A549 (cell line): ENCODE data around the gene MYADM. TPM values are rescaled to one million over a fixed set of nuclear protein-coding genes. Genes with fewer than 3 reads are reported as not detected.

Experiments
- ATAC-seq, 2 experiments: fragments of 200-7000 bp in 1 of 2; fragments of >200 bp in 1 of 2; cut with Nextera tagmentation in 1 of 2; cut with Tn5 transposase in 1 of 2; 3 replicates each; pipeline versions ENCODE4 v1.8.0 to v1.9.1; 2018 to 2020; ENCODE audit warnings: mild to moderate bottlenecking in 1 of 2, moderate library complexity in 1 of 2
- CTCF ChIA-PET: fragments of 300-600 bp; sonication (Branson Sonifier 250); formaldehyde crosslinking; extraction: SDS; loops from one replicate; lab custom pipeline; 2021; ENCODE audit warnings: antibody characterized with exemption, inconsistent platforms; lab: Yijun Ruan, JAX
- POLR2A ChIA-PET: fragments of 350-600 bp; formaldehyde crosslinking; extraction: SDS; loops from one replicate; lab custom pipeline; 2021; ENCODE audit warnings: antibody characterized with exemption, inconsistent platforms; lab: Yijun Ruan, JAX
- DNase-seq, 2 experiments: peaks; one replicate each; pipeline versions ENCODE4 v3.0.0 to v3.0.0-alpha.2; 2011 to 2016; ENCODE audit warnings: low read depth in 1 of 2, low spot score in 1 of 2
- FAIRE-seq: peaks from 2 replicates; lab custom pipeline; 2011; peaks lifted over from hg19 to GRCh38; lab: Jason Lieb, UNC
- H3K27ac ChIP-seq, 2 experiments: fragments of >200 bp; sonication (Bioruptor Twin); formaldehyde crosslinking; 3 replicates each; pipeline ENCODE4 v1.5.1; 2016 to 2017
- H3K4me1 ChIP-seq: fragments of >200 bp; sonication (Bioruptor Twin); formaldehyde crosslinking; 3 replicates; pipeline ENCODE4 v1.6.1; 2016
- H3K4me2 ChIP-seq: fragments of >200 bp; sonication (Bioruptor Twin); formaldehyde crosslinking; 3 replicates; pipeline ENCODE4 v1.6.1; 2016
- H3K4me3 ChIP-seq: fragments of >200 bp; sonication (Bioruptor Twin); formaldehyde crosslinking; 3 replicates; pipeline ENCODE4 v1.5.1; 2016
- H3K9me3 ChIP-seq: fragments of >200 bp; sonication (Bioruptor Twin); formaldehyde crosslinking; 3 replicates; pipeline ENCODE4 v1.6.1; 2016
- CHD2 ChIP-seq: fragments of 150-350 bp; IDR thresholded peaks from 2 replicates; pipeline ENCODE4 v1.6.1; 2014; ENCODE audit warnings: low read length; ENCODE audit not compliant: partially characterized antibody
- EHF ChIP-seq: fragments of 250-450 bp; sonication (Bioruptor Pico); IDR thresholded peaks from 2 replicates; pipeline ENCODE4 v1.5.0; 2020; ENCODE audit warnings: mild to moderate bottlenecking
- EP300 ChIP-seq, 2 experiments: fragments of >200 bp; sonication (Bioruptor Twin); formaldehyde crosslinking; IDR thresholded peaks; 2 replicates in 1 of 2; 3 replicates in 1 of 2; pipeline ENCODE4 v1.6.1; 2016 to 2017
- FOSB ChIP-seq: fragments of 250-450 bp; sonication (Bioruptor Pico); IDR thresholded peaks from 2 replicates; pipeline ENCODE4 v1.5.0; 2020; ENCODE audit warnings: mild to moderate bottlenecking, moderate library complexity
- FOSL2 ChIP-seq, 2 experiments: fragments of 450-650 bp in 1 of 2; fragments of >200 bp in 1 of 2; sonication (Bioruptor Twin) in 1 of 2; formaldehyde crosslinking; IDR thresholded peaks; 2 replicates each; pipeline versions ENCODE4 v1.5.0 to v1.6.1; 2016 to 2020; ENCODE audit warnings: mild to moderate bottlenecking in 1 of 2, moderate library complexity in 1 of 2
- GATA3 ChIP-seq: IDR thresholded peaks from 2 replicates; pipeline ENCODE4 v1.6.1; 2012; ENCODE audit warnings: borderline replicate concordance
- HMGXB4 ChIP-seq: fragments of 250-450 bp; sonication (Bioruptor Pico); IDR thresholded peaks from 2 replicates; pipeline ENCODE4 v1.5.0; 2021; ENCODE audit warnings: mild to moderate bottlenecking, moderate library complexity, borderline replicate concordance
- HOXA7 ChIP-seq: fragments of 250-450 bp; sonication (Bioruptor Pico); IDR thresholded peaks from 2 replicates; pipeline ENCODE4 v1.5.0; 2020; ENCODE audit warnings: mild to moderate bottlenecking, moderate library complexity
- JUN ChIP-seq, 2 experiments: fragments of >200 bp; sonication (Bioruptor Twin); formaldehyde crosslinking; IDR thresholded peaks; 2 replicates in 1 of 2; 3 replicates in 1 of 2; pipeline ENCODE4 v1.6.1; 2016 to 2017
- KDM5A ChIP-seq: fragments of 200-600 bp; sonication (generic); IDR thresholded peaks from 2 replicates; pipeline ENCODE4 v1.6.1; 2016; ENCODE audit warnings: antibody characterized with exemption, mild to moderate bottlenecking
- MAZ ChIP-seq: fragments of 150-350 bp; IDR thresholded peaks from 2 replicates; pipeline ENCODE4 v1.6.1; 2014; ENCODE audit warnings: antibody characterized with exemption, low read depth, low read length, borderline replicate concordance
- MYC ChIP-seq: IDR thresholded peaks from 2 replicates; pipeline ENCODE4 v1.6.1; 2012; ENCODE audit warnings: mild to moderate bottlenecking, inconsistent platforms, low read length, improper control_type of control experiment, borderline replicate concordance
- PBX3 ChIP-seq: IDR thresholded peaks from 2 replicates; pipeline ENCODE4 v1.6.1; 2012
- POLR2AphosphoS2 ChIP-seq: conservative IDR thresholded peaks from 2 replicates; pipeline ENCODE4 v1.6.1; 2012; ENCODE audit warnings: low read length, improper control_type of control experiment, inconsistent platforms
- RAD21 ChIP-seq, 2 experiments: fragments of >200 bp in 1 of 2; sonication (Bioruptor Twin) in 1 of 2; formaldehyde crosslinking in 1 of 2; IDR thresholded peaks in 1 of 2; conservative IDR thresholded peaks in 1 of 2; 2 replicates in 1 of 2; 3 replicates in 1 of 2; pipeline ENCODE4 v1.6.1; 2012 to 2018; ENCODE audit warnings: inconsistent platforms in 1 of 2
- RARB ChIP-seq: fragments of 250-450 bp; sonication (Bioruptor Pico); IDR thresholded peaks from 2 replicates; pipeline ENCODE4 v1.8.0; 2021; ENCODE audit warnings: mild to moderate bottlenecking, moderate library complexity
- SREBF2 ChIP-seq: fragments of 450-650 bp; IDR thresholded peaks from 2 replicates; pipeline ENCODE4 v1.6.1; 2014; ENCODE audit warnings: mild to moderate bottlenecking, moderate library complexity
- TFCP2L1 ChIP-seq: fragments of 250-450 bp; sonication (Bioruptor Pico); IDR thresholded peaks from 2 replicates; pipeline ENCODE4 v1.5.0; 2021; ENCODE audit warnings: mild to moderate bottlenecking
- TP53 ChIP-seq: fragments of 250-450 bp; sonication (Bioruptor Pico); IDR thresholded peaks from 2 replicates; pipeline ENCODE4 v1.5.0; 2021; ENCODE audit warnings: mild to moderate bottlenecking, moderate library complexity
- USF2 ChIP-seq: fragments of 450-650 bp; IDR thresholded peaks from 2 replicates; pipeline ENCODE4 v1.6.1; 2014; ENCODE audit warnings: antibody characterized with exemption
- WGBS: methylation state at CpG from one replicate; pipeline ENCODE4 v1.1.6; 2017; ENCODE audit errors: missing lambda C conversion rate; 5-methylcytosine and 5-hydroxymethylcytosine counted together
- polyA plus RNA-seq, 4 experiments: library from polyadenylated mRNA; depleted of rRNA in 3 of 4; stranded (reverse); fragments of >200 nt; fragmentation: RNase III in 1 of 4; extraction: RNeasy Plus Mini Kit Qiagen cat#74134 plus additional on column Dnase treatment in 1 of 4; gene quantifications; 2 replicates in 3 of 4; 3 replicates in 1 of 4; pipeline ENCODE4 v1.2.3, GENCODE V29; 2011 to 2017

MYADM gene
- polyA plus RNA-seq, 2 of the 4 experiments (the other 2 are of a cell fraction): 37.7 to 90.7 TPM

DNA sequence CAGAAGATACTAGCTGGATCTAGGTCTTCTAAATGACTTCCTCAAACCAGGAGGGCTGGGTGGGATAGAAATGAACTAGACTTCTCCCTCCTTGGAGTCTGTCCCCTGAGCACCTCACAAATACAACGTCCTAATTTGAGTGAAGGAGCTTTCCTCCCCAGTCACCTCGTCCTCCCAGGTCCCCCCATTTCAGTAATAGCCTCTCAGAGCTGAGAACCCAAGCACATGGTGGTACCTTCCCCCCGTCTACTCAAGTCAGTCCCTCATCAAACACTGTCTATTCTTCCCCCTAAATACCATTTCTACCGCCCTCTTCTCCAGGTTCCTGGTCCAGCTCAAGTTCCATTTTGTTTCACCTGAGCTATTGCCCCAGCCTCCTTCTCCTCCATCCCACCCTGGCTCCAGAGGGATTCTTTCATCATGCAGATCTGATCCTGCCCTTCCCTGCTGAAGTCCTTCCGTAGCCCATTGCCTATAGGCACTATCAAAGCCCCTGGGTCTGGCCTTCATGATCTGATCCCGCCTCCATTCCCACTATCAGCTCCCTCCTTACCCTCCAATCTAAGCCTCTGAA, 9.1 kb downstream of the MYADM start:
- WGBS: 89% methylated on average over 5 of the region's 6 CpGs
- Histone ChIP-seq H3K27ac (no peak overlapping the region), H3K4me3 (no peak overlapping the region), H3K9me3 (no peaks in the 10 kb centered on the region), H3K4me1 (peaks cover 8% of the 10 kb centered on the region), H3K4me2 (no peak overlapping the region)
- DNase-seq (peak in 1 of 2 experiments; percentile 47), FAIRE-seq (no peak), ATAC-seq (no peak; a peak in 1 of 6 replicates)
- TF ChIP-seq KDM5A (no peak), SREBF2 (no peak), HOXA7 (peak; percentile 94), FOSB (CRISPR knock-in tag) (peak; percentile 93), TP53 (peak; percentile 90), EP300 (IDR thresholded peaks at IDR 0.05) (no peak), POLR2AphosphoS2 (peak; percentile 92), MAZ (0 out of 2 replicates have a peak, but pooled peaks have one; percentile 26), TFCP2L1 (CRISPR knock-in tag) (peak; percentile 95), MYC (no peak), GATA3 (0 out of 2 replicates have a peak, but pooled peaks have one; percentile 18), EHF (CRISPR knock-in tag) (0 out of 2 replicates have a peak, but pooled peaks have one; percentile 45), FOSL2 (IDR thresholded peaks at IDR 0.05) (no peak), FOSL2 (CRISPR knock-in tag; IDR thresholded peaks at IDR 0.05) (0 out of 2 replicates have a peak, but pooled peaks have one; percentile 26)
- CTCF ChIA-PET: interaction anchor here (1.0 to 2.2 kb wide), 8 partner anchors 9 to 292 kb away, joined by 3 to 7 read pairs (median 3); no protein-coding TSS in a partner anchor
- POLR2A ChIA-PET: interaction anchor here (1.1 to 2.3 kb wide), 2 partner anchors 9 to 104 kb away, joined by 6 to 12 read pairs; partner anchors contain the start of gene MYADM

DNA sequence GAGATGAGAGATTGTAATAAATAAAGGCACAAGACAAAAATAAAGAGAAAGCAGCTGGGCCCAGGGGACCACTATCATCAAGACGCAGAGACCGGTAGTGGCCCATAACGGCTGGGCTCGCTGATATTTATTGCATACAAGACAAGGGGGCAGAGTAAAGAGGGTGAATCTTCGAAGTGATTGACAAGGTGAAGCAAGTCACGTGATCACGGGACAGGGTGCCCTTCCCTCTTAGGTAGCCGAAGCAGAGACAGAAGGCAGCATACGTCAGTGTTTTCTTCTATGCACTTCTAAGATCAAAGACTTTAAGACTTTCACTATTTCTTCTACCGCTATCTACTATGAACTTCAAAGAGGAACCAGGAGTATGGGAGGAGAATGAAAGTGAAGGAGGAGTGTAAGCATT, 9.7 kb downstream of the MYADM start:
- H3K4me3 ChIP-seq: no peak overlapping the region
- no peak overlapping the region for H3K4me2 ChIP-seq
- 69% methylated on average over 10 of the region's 10 CpGs for WGBS
- ChIA-PET POLR2A (interaction anchor here (2.3 kb wide), 1 partner anchor 10 kb away, joined by 12 read pairs; the partner anchor contains the start of gene MYADM), CTCF (interaction anchor here (1.0 to 2.2 kb wide), 5 partner anchors 9 to 291 kb away, joined by 3 to 7 read pairs (median 5); no protein-coding TSS in a partner anchor)
- ATAC-seq (no peak), DNase-seq (peak in 1 of 2 experiments; percentile 76), FAIRE-seq (no peak)
- TF ChIP-seq MYC (no peak), TP53 (0 out of 2 replicates have a peak, but pooled peaks have one; percentile 57), USF2 (peak; percentile 66), JUN (IDR thresholded peaks at IDR 0.05) (0 out of 5 replicates have a peak, but pooled peaks of 1 of the 2 experiments have one; percentile 24), EHF (CRISPR knock-in tag) (0 out of 2 replicates have a peak, but pooled peaks have one; percentile 16), PBX3 (0 out of 2 replicates have a peak, but pooled peaks have one; percentile 10), TFCP2L1 (CRISPR knock-in tag) (peak; percentile 97), HMGXB4 (CRISPR knock-in tag) (no peak), POLR2AphosphoS2 (peak; percentile 93; the same call in 1 of the 2 replicates), CHD2 (peak; percentile 47), FOSB (CRISPR knock-in tag) (peak; percentile 99), RARB (peak; percentile 92), HOXA7 (peak; percentile 98), RAD21 (conservative IDR thresholded peaks at IDR 0.05 in 1 of 2, IDR thresholded peaks at IDR 0.05 in 1 of 2) (no peak)
- H3K9me3 ChIP-seq: no peaks in the 10 kb centered on the region
- H3K4me1 ChIP-seq: peaks cover 10% of the 10 kb centered on the region
- no peak overlapping the region for H3K27ac ChIP-seq
